Renal cortex interstitium (tissue), 11 donors: ENCODE measurements around the gene CELSR2. TPM values are rescaled to one million over a fixed set of nuclear protein-coding genes. Genes with fewer than 3 reads are reported as not detected.

Experiments used
- DNase-seq, 11 donors: peaks; one replicate each; pipeline ENCODE4 v3.0.0-alpha.2; 2013; ENCODE audit warnings: low read depth in 9 of 11, low spot score in 4 of 11; ENCODE audit errors: extremely low read depth in 1 of 11
- polyA plus RNA-seq, 3 donors: library from polyadenylated mRNA; unstranded; fragments of 120-200 nt; gene quantifications; one replicate each; pipeline ENCODE4 v1.2.1, GENCODE V29; 2013; ENCODE audit not compliant: insufficient read length in 3 of 3

The CELSR2 gene
- polyA plus RNA-seq, 3 donors = 25.6 to 39.5 (median 34.9) TPM

DNA sequence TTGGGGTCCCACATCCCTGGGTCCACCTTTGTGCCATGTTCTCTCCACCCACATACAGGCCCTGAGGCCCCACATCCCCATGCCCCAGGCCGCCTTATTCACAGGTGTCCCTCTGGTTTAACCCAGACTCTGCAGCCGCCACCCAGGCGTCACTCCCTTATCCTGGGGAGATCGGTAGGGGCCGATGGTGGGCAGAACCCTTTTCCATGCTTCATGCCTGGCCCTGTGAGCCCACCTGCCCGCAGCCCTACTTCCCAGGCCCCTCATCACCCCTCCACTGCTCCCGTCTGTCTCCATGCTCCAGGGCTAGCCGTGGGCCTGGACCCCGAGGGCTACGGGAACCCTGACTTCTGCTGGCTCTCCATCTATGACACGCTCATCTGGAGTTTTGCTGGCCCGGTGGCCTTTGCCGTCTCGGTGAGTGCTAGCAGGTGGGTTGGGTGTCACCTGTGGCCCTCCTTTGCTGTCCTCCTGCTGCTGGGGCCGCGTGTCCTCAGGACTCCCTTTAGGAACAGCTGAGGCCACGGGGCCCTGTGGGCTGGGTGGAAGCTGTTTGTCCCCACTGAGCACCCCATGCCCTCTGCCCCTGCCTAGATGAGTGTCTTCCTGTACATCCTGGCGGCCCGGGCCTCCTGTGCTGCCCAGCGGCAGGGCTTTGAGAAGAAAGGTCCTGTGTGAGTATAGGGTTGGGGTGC, 21.4 kb downstream of the CELSR2 start:
- DNase-seq = no peak

DNA sequence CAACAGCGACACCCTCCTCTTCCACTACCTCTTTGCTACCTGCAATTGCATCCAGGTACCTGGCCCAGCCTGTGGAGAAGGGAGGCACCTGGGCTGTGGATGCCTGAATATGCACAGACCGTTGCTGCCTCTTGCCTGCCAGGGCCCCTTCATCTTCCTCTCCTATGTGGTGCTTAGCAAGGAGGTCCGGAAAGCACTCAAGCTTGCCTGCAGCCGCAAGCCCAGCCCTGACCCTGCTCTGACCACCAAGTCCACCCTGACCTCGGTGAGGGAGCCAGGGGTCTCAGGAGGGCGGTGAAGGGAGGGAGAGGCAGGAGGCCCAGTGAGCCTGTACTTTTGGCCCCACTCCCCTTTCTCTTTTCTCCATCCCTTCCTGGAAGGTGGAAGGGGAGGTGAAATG, 22.1 kb downstream of the CELSR2 start:
- no peak for DNase-seq

GRCh38 chr1:109272021-109272799, 22.9 kb downstream of the CELSR2 start:
- no peak for DNase-seq

- DNase-seq = no peak
Measured at GRCh38 chr1:109272831-109273547, 23.6 kb downstream of the CELSR2 start.

- DNase-seq = no peak
Measured at GRCh38 chr1:109273570-109274288, 24.4 kb downstream of the CELSR2 start.

GRCh38 chr1:109274533-109275476, 25.5 kb downstream of the CELSR2 start:
- DNase-seq = peak in 2 of 11 donors; percentile 65 to 75

- no peak for DNase-seq
Measured at GRCh38 chr1:109275706-109276345, 26.5 kb downstream of the CELSR2 start.

DNA sequence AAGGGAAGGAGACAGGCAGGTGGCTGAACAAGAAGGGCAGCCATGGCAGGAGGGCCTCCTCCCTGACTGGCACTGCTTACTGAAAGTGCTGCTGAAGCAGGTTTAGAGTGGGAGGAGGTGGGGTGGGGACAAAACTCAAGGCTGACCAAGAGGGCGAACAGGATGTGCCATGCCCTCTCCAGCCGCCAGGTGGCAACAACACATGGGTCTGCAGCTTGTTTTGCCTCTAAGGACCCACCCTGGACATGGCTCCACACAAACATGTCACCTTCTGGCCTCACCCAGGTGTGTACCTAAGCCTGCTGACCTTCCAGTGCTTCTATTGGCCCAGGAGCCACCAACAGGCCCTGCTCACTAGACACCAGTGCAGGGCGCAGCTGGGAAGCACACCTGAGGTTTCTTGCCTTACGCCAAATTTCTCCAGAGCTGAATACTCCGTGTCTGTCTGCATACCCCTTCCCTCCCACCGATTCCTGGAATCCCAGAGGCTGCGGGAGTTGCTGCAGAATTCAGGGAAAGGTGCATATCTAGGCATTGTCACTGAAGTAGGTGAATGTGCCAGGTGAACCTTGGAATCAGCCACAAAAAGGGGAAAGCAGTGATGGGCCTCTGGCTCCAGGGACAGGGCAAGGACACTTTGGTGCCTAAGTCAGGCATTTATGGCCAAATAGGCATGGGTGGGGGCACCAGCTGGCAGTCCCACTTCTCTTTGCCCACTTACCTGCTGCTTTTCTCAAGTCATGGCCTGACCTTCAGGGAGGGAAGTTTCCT, 28.3 kb downstream of the CELSR2 start:
- DNase-seq = peak in 3 of 11 donors; percentile 53 to 70 (median 63)

DNA sequence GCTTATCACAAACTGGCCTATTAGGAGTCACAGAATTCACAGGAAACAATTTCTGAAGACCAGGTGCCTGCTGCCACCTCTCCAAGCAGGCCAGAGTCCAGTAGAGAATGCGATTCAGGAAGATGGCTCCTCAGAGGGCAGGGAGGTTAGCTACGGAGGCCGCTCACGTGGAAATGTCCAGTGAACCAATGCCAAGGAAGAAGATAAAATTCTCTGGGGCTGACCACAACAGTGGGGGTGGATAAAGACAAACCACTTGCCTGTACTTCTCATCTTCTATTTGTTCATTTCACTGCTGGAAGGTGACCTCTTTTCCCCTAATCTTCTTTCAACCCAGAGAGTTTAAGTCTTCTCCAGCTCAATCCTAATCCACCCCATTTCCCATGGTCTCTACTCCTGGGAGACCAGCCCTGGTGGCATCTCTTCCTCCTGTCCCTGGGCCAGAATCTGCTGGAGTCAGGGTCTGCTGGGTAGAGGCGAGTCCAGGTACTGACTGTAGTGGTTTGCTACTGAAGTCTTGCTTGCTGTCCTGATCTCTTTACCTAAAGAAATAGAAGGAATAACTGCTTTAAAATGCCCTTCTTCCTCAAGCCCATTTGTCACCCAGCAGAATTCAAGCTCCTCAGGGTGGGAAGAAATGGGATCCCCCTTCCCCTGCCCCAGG, 30.4 kb downstream of the CELSR2 start:
- DNase-seq = no peak

DNA sequence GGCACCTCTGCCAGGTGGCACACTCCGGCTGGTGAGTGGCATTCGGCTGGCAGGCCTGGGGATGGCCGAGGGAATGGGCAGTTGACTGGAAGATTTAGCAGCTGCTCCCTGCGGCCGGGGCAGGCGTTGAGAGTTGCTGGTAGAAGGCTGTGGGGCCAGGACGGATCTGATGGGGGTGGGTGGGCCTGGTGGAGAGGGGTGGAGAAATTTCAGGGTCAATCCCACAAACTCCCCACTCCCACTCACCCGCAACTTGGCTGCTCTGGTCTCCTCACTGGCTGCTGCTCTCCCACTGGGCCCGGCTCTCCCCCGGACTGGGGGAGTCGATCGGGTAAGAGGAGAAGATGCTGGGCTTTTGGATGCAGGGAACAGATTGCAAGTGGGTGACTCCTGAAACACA, 31.5 kb downstream of the CELSR2 start:
- no peak for DNase-seq

GRCh38 chr1:109281680-109282496, 32.5 kb downstream of the CELSR2 start:
- no peak for DNase-seq

DNA sequence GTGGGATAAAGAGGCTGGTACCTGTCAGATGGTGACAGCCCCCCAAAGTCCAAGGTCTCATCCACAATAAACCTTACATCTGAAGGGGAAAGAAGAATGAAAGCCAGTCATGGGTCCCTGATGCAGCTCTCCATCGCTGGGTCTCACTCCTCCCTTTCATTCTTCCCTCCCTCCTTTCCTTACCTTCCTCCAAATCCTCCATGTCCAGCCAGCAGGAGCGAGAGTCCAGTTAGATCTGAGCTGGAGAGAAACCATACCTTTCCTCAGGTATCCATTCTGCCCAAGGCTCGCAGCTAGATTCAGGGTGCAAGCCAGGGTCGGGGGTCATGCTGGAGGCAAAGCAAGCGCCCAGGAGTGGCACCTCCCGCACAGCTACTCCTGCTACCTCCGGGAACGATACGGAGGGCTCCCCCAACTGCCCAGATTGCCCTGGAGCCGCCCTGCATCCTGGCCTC, 33.2 kb downstream of the CELSR2 start:
- DNase-seq = no peak

DNA sequence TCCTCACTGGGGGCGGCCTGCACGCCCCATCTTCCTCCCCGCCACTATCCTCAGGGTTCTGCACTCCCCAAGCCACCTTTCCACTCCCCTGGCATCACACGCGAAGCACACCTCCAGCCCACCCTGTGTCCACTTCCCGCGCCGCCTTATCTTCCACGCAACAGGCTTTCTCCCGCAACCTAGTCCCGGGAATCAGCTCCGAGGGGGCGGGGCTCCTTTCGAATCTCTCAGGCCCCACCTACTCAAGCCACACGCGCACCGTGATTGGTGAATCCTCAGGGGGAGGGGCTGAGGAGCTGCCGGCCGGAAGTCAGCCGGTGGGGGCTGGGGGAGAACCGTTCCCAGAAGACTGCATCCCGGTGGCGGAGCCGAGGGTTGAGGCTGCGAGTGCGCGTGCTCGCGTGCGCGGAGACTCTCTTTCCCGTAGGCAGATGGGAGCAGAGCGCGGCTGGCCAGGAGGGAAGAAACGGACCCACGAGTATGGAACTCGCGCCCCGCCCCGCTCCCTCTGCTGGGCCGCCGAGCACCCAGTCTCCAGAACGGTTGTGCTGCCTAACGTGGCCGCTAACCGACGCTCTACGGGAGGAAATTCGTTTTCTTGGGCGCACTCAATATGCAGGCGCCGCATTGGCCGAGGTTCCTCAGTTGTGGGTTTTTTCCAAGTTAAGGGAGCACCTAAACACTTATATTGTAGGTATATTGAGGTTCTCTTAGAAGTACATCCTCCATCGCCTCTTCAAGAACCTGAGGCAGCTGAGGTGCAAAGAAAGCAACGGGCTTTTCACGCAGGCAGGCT, 33.8 kb downstream of the CELSR2 start, which contains the start of gene PSRC1:
Gene PSRC1, minus strand, starts transcription at position 194 of the 796 bp plus-strand sequence.
- peak; percentile 80 to 96 (median 93) for DNase-seq

- DNase-seq = no peak
Measured at GRCh38 chr1:109283748-109284600, 34.6 kb downstream of the CELSR2 start.
